GM19023 (cell line): ENCODE data around the gene GANC.
"Not testable (repeated sequence)": the region's sequence is repeated elsewhere in the genome, so short reads cannot be mapped to it uniquely, and the experiment has no call there.

Experiments
- ATAC-seq: cut with Tn5 transposase; IDR thresholded peaks from one replicate; pipeline ENCODE4 v1.9.1; 2021; ENCODE audit warnings: mild to moderate bottlenecking, moderate library complexity; ENCODE audit not compliant: unreplicated experiment

Gene GANC

GRCh38 chr15:42272939-42273899, at the start of gene GANC, which contains the start of gene TMEM87A:
Gene GANC, plus strand, starts transcription at chr15:42273201. Its CDS starts 1,281 bp downstream, at chr15:42274482.
Gene TMEM87A, minus strand, starts transcription at chr15:42273433. Its CDS starts 35 bp downstream, at chr15:42273398.
- ATAC-seq: peak; percentile 90

GRCh38 chr15:42226648-42227047, 46.4 kb upstream of the GANC start:
- ATAC-seq: no peak

GRCh38 chr15:42228036-42228435, 45.0 kb upstream of the GANC start:
- no peak for ATAC-seq

- ATAC-seq: not testable (repeated sequence)
Measured at GRCh38 chr15:42228981-42229380, 44.0 kb upstream of the GANC start.

GRCh38 chr15:42231088-42231487, 41.9 kb upstream of the GANC start:
- no peak for ATAC-seq

GRCh38 chr15:42232606-42233005, 40.4 kb upstream of the GANC start:
- ATAC-seq: no peak

GRCh38 chr15:42233107-42233506, 39.9 kb upstream of the GANC start:
- ATAC-seq: no peak

- no peak for ATAC-seq
Measured at GRCh38 chr15:42239528-42240182, 33.3 kb upstream of the GANC start.

GRCh38 chr15:42240823-42241222, 32.2 kb upstream of the GANC start:
- no peak for ATAC-seq

- ATAC-seq: no peak
Measured at GRCh38 chr15:42253300-42253699, 19.7 kb upstream of the GANC start.

- ATAC-seq: no peak
Measured at GRCh38 chr15:42264795-42265194, 8.2 kb upstream of the GANC start.

- no peak for ATAC-seq
Measured at GRCh38 chr15:42267286-42267685, 5.7 kb upstream of the GANC start.

- no peak for ATAC-seq
Measured at GRCh38 chr15:42270551-42270950, 2.5 kb upstream of the GANC start.

GRCh38 chr15:42270996-42271395, 2.0 kb upstream of the GANC start:
- no peak for ATAC-seq

GRCh38 chr15:42273900-42274701, 1.1 kb downstream of the GANC start:
- peak; percentile 26 for ATAC-seq

- no peak for ATAC-seq
Measured at GRCh38 chr15:42274702-42274989, 1.6 kb downstream of the GANC start.

- ATAC-seq: no peak
Measured at GRCh38 chr15:42275780-42276391, 2.9 kb downstream of the GANC start.

GRCh38 chr15:42276762-42277161, 3.8 kb downstream of the GANC start:
- no peak for ATAC-seq

- ATAC-seq: no peak
Measured at GRCh38 chr15:42279234-42279723, 6.3 kb downstream of the GANC start.

GRCh38 chr15:42282344-42282743, 9.3 kb downstream of the GANC start:
- no peak for ATAC-seq

GRCh38 chr15:42282926-42283325, 9.9 kb downstream of the GANC start:
- no peak for ATAC-seq
